Suppressor macrophage (primary cell): Measurements from ENCODE around the gene CDH8.
A peak's percentile ranks its signal among the peaks of the same experiment; 100 is the strongest.

Source experiments
- DNase-seq, 4 experiments: peaks; one replicate each; pipeline ENCODE4 v3.0.0-alpha.2; 2020 to 2022
- total RNA-seq, 17 experiments: gene quantifications; one replicate each; lab custom pipeline; 2026; ENCODE audit warnings: mixed read lengths in 6 of 17, inconsistent platforms in 3 of 17; lab: John Stamatoyannopoulos, UW

CDH8 gene, protein sequence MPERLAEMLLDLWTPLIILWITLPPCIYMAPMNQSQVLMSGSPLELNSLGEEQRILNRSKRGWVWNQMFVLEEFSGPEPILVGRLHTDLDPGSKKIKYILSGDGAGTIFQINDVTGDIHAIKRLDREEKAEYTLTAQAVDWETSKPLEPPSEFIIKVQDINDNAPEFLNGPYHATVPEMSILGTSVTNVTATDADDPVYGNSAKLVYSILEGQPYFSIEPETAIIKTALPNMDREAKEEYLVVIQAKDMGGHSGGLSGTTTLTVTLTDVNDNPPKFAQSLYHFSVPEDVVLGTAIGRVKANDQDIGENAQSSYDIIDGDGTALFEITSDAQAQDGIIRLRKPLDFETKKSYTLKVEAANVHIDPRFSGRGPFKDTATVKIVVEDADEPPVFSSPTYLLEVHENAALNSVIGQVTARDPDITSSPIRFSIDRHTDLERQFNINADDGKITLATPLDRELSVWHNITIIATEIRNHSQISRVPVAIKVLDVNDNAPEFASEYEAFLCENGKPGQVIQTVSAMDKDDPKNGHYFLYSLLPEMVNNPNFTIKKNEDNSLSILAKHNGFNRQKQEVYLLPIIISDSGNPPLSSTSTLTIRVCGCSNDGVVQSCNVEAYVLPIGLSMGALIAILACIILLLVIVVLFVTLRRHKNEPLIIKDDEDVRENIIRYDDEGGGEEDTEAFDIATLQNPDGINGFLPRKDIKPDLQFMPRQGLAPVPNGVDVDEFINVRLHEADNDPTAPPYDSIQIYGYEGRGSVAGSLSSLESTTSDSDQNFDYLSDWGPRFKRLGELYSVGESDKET
- 0 to 6.7 (median 0) reads per million in 17 experiments for total RNA-seq

DNA sequence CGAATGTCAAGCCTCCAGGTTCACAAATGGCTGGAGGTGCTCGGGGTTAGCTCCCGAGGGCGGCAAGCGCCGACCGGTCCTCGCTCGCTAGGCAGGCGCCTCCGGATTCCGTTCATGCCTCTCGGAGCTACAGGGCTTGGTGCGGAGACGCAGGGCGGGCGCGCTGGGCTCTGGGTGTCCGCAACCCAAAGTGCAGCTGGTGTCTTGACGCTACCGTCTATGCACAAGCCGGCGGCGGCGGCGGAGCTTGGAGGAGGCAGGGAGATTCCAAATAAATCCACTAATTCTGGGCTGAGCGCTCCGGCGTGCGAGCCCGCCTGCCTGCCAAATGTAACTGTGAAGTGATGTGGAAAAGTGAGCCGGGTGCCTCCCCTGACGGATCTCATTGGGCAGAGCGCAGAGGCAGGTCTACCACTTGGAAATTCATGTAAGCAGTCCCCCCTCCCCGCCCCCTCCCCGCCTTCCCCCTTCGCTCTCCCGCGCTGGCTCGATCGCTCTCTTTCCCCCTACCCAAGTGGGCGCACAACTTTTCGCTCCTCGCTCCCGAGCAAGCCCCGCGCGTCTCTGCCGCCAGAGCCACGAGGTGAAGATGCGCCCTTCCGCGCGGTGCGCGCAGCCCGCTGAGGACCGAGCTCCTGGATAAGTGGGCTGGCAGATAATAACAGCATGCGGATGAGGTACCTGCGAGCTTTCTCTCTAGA is at the start of gene CDH8:
Gene CDH8, minus strand, starts transcription at position 338 of the 701 bp plus-strand sequence. CDS start 15,035 bp downstream, outside the sequence.
- no peak for DNase-seq

DNA sequence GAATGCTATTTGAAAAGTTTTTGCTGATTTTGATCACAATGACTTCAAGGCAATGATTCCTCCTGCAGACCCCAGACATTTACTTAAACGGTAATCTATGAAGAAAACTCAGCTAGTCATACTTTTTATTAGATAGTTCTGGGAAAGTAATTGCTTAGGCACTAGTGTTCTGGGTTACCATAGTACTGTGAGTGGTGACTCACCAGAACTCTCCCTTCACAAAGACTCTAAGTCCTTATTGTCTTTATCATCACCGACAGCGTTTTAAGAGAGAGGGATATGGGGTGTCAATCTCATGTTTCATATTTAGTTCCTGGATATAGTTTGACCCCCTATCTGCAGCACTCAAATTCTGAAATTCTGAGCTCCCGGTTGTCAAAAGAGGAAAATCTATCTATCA is 43.0 kb upstream of the CDH8 start:
- DNase-seq, result no peak

GRCh38 chr16:62077998-62078397 is 41.8 kb upstream of the CDH8 start:
- DNase-seq, result peak in 2 of 4 experiments; percentile 0 to 5

DNA sequence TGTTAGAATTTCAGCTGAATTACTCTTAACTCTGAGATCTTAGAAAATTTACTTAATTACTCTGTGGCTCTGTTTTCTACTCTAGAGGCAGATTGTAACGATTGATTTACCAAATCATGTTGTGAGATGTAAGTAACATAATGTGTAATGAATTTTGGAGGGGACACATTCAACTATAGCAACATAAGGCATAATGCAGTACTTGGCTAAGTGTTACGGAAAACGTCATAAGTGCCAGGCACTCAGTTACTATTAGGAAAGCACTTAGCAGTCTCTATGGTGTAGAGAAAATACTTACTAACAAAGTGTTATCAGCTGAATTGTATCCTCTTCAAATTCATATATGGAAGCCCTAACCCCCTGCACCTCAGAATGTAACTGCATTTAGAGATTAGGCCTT is 40.6 kb upstream of the CDH8 start:
- no peak for DNase-seq

- DNase-seq, result peak in 3 of 4 experiments; percentile 3 to 9 (median 4)
Observed at GRCh38 chr16:62068747-62069146, 32.5 kb upstream of the CDH8 start.

- no peak for DNase-seq
Observed at GRCh38 chr16:62067981-62068380, 31.7 kb upstream of the CDH8 start.

- no peak for DNase-seq
Observed at GRCh38 chr16:62067182-62067581, 30.9 kb upstream of the CDH8 start.

GRCh38 chr16:62066747-62067146 is 30.5 kb upstream of the CDH8 start:
- DNase-seq, result no peak

DNA sequence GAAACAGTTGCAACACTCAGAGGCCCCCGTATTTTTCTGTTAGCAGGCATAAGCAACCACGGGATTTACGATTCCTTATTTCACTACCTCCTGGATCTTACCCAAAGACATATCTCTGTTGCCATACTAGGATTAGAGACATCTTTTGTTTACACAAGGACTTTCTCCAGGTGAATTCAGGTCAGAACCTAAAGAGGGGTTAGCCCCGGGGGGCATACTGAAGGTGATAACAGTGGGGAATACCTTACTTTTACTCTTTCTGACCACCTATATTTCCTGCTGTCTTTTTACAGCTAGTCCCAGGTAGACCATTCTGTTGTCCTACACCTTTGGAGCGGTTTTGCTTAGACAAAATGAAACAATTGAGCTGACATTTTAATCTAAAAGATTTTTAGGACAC is 27.9 kb upstream of the CDH8 start:
- no peak for DNase-seq

GRCh38 chr16:62060089-62060488 is 23.9 kb upstream of the CDH8 start:
- no peak for DNase-seq

DNA sequence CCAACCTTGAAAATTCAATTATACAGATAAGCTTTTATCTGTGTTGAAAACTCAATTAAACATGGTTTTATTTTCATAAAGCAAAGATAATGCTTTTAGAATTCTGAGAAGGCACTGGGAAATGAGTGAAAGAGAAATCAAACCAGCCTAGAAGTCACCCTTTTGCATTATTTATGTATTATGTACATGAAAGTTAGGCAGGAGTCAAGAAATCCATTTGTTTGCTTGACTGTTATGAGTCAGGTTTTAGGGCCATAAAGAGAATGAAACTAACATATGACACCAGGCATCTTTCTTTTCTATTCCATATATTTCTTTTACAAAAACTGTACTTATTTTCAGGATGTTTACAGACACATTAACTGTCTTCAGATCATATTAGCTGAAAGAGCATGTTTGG is 23.3 kb upstream of the CDH8 start:
- DNase-seq, result no peak

GRCh38 chr16:62058412-62058811 is 22.2 kb upstream of the CDH8 start:
- DNase-seq, result no peak

GRCh38 chr16:62051942-62052341 is 15.7 kb upstream of the CDH8 start:
- no peak for DNase-seq

DNA sequence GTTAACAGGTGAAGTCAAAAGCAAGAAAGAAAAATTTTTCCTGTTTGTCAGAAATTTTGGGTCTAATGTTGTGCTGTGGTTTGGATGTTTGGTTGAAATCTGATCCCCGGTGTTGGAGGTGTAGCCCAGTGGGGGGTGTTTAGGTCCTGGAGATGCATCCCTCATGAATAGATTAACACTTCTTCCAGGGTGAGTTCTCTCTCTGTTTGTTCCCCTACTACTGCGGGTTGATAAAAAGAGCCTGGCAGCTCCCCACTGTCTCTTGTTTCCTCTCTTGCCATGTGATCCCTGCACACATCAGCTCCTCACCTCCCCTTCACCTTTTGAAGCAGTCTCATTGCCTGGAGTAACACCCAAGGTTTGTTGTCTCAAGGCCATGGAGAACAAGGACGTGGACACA is 14.6 kb upstream of the CDH8 start:
- no peak for DNase-seq

- DNase-seq, result no peak
Observed at GRCh38 chr16:62046801-62047200, 10.6 kb upstream of the CDH8 start.

GRCh38 chr16:62041401-62041800 is 5.2 kb upstream of the CDH8 start:
- peak in 3 of 4 experiments; percentile 3 to 20 (median 5) for DNase-seq

DNA sequence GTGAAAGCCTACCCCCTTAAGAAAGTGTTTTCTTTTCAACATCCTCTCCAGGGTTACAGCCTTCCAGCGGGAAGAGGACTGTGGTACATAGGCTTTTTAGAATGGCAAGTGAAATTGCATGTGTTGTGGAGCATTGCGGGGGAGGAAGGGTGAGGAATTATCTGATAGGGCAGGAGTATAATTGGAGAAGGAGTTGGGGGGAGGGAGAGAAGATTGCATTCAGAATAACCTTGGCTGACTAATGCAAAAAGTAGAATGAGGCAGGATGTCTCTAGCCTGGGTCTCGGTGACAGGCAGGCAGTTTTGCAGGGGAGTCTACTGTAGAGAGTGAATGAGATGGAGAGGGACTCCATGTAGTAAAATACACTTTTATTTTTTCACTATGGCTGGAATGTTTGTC is 2.4 kb upstream of the CDH8 start:
- DNase-seq, result no peak

DNA sequence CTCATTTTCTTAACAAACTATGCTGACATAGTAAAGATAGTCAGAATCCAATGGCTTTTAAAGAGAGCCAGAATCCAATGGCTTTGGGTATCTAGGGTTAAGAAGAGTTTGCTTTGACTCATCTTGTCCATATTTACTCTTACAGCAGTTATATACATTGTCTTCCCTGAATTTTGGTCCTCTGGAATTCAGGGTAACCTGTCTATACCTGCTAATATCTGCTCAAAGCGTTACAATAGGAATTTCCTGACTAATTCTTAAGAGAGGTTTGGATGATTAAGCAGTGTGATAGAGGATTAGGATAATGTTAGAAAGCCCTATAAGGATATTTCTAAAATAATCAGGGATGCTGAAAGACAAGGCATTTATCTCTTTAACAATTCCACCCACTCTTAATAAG is 2.0 kb upstream of the CDH8 start:
- DNase-seq, result no peak

- DNase-seq, result no peak
Observed at GRCh38 chr16:62036802-62037135, 531 bp upstream of the CDH8 start.

- DNase-seq, result no peak
Observed at GRCh38 chr16:62035115-62036092, 834 bp downstream of the CDH8 start.

GRCh38 chr16:62034231-62035114 is 1.8 kb downstream of the CDH8 start:
- DNase-seq, result no peak
